Measurements from ENCODE around the gene TTC39B.

GRCh38 chr9:15278839-15279238, 28.2 kb downstream of the TTC39B start:
- no peak for TF ChIP-seq CTCF (IDR thresholded peaks at IDR 0.05)
- TF ChIP-seq EZH2 (IDR thresholded peaks at IDR 0.05), result no peak

Data from neural progenitor cell (in vitro differentiated cells).